HG03571 (cell line): ENCODE data around the gene SLC27A2.
"Not testable (repeated sequence)": the region's sequence is repeated elsewhere in the genome, so short reads cannot be mapped to it uniquely, and the experiment has no call there.

Experiments
- ATAC-seq: cut with Tn5 transposase; IDR thresholded peaks from one replicate; pipeline ENCODE4 v1.9.1; 2021; ENCODE audit not compliant: unreplicated experiment

Gene SLC27A2

GRCh38 chr15:50188793-50189192 is 6.8 kb downstream of the SLC27A2 start:
- ATAC-seq: not testable (repeated sequence)

DNA sequence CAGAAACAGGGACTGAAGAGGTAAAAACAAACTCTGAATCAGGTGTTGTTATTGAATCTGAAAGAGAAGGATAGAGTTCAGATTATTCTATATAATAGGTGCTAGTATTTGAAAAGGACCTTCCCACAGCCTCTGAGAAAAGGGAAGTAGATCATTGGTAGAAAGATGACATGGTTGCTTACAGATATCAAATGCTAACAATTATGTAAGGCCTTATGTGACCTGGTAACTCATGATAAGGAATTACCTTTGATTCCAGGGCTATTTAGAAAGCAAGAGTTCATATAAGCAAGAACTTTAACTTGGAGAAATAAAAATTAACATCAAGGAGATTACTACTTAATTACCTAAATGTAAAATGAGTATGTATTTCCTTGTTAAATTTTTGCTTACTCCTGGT is 7.6 kb downstream of the SLC27A2 start:
- peak; percentile 39 for ATAC-seq

DNA sequence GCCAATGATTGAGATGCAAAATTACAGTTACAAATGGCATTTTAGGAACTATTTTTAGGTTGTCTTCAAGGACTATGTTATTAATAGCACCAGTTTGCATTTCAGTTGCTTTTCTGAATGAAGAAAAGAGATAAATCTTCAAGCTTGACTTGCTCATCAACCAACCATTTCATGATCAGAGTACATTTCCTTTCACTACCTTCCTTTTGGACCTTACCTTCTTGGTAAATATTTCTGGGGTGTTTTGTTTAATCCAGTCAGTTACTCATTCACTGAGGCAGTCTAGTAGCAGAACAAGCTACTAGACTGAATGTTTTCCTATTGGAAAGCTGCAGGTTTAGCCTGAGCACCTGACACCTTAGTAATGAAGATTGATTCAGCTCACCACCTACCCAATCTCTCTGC is 8.2 kb downstream of the SLC27A2 start:
- ATAC-seq: peak; percentile 52

DNA sequence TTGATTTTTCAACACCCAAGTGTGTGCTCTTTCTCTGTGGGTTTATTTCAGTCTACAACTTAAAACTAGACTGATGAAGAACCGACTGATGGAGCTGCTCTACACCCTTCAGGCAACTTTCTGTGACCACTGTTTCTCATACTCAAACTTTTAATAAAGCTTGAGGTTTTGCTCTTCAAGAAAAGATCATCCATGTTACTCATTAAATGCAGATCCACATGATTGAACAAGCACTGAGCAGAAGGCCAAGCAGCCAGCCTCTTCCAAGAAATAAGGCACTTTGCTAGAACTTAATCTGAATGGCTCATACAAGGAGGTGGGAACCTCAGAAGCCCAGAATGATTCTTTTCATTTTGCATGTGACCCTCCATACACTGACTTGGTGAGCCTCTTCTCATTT is 8.7 kb downstream of the SLC27A2 start:
- ATAC-seq: peak; percentile 69

GRCh38 chr15:50192164-50192563 is 10.2 kb downstream of the SLC27A2 start:
- no peak for ATAC-seq

DNA sequence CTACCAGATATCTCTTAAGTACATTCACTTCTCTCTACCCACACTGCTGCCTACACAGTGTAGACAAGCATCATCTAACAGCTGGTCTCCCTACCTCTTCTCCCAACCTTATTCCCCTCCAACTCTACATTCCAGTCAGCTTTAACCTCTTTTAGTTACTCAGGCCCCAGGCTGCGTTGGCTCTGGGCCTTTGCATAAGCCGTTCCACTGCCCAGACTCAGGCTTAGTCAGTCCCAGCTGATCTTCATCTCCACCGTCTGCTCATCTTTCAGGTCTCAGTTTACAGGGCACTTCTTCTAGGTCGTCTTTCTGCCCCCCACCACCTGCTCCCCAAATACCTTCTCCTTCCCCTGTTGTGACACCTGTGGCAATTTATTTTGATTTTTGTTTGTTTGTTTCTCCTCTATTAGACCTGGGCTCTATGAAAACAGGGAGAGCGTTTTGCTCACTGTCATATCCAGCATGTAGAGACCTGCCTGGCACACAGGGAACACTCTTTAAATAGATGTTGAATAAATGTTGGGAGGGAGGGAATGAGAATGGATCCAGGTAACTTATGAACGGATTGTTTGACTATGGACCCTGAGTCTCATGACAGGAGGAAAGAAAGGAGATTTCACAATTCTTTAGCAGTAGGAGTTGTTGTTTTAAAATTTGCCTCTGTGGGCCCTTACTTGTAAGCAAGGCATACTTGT is 11.1 kb downstream of the SLC27A2 start:
- ATAC-seq: no peak

GRCh38 chr15:50202003-50202402 is 20.0 kb downstream of the SLC27A2 start:
- ATAC-seq: no peak

- no peak for ATAC-seq
Measured at GRCh38 chr15:50206020-50206419, 24.0 kb downstream of the SLC27A2 start.

DNA sequence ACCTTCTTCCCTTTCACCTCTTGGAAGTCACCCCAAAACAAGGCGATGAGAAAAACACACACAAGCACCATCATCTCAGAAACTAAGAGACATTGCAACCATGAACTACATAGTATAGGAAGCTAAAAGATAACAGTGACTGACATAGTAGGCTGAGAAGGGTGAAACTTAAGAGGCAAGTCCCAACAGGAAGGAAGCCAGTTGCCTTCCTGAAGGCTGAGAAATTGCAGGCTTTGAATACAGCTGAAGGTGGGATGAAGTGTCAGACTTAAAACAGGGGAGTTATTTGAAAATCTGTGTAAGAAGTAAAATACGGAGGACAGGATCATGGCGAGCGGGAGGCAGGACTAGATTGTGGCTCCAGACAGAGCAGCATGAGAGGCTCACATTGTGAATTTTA is 27.8 kb downstream of the SLC27A2 start:
- ATAC-seq: no peak

DNA sequence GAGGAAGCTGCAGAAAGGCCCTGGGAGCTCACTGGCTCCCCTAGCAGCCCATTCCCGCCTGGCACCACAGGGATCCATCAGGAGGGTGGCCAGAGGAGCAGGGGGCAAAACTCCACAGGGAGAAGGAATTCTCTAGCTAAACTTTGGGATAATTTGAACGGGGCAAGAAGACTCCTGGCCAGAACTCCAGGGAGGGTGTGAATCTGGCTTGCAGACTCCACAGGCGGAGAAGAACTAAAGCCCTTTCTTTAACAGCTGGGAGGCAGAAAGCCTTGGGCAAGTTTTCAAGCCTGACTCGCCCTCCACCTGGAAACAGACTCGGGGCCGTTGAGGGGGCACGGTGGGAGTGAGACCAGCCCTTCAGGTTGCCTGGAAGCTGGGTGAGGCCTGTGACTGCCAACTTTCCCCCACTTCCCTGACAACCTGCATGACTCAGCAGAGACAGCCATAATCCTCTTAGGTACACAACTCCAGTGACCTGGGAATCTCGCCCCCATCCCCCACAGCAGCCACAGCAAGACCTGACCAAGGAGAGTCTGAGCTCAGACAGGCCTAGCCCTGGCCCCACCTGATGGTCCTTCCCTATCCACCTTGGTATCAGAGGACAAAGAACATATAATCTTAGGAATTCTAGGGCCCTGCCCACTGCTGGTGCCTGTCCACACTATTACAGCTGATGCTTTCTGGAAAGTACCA is 28.6 kb downstream of the SLC27A2 start:
- ATAC-seq: no peak

DNA sequence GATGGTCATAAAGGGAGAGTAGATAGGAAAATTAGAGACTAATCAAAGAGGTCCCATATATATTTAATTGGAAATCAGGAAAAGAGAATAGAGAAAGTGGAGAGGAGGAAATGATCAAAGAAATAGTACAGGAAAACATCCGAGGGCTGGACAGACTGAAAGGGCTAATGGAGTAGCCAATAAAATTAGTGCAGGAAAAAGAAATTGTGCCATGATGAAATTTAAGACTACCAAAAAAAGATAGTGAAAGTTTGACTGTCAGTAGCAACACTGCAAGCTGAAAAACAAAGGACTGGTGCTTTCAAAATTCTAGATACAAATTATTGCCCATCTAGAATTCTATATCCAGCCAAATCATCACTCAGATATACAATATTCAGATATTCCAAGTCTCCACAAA is 36.3 kb downstream of the SLC27A2 start:
- ATAC-seq: no peak

DNA sequence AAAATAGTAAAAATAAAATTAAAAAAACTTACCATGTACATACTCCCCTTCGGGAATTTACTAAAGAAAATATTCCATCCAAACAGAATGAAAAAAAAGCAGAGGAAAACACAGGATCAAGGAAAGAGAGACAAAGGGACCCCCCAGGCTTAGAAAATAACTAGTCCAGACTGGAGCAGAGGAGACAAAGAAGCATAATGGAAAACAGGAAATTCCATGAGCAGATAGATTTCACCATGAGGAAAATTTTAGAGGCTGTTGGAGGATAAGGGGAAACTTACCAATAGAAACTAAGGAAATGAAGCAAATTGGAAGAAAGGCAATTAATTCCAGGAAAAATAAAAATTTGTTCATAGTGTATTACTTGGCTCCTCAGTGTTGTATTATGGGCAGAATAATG is 36.7 kb downstream of the SLC27A2 start:
- ATAC-seq: no peak

- ATAC-seq: no peak
Measured at GRCh38 chr15:50219820-50220219, 37.8 kb downstream of the SLC27A2 start.

DNA sequence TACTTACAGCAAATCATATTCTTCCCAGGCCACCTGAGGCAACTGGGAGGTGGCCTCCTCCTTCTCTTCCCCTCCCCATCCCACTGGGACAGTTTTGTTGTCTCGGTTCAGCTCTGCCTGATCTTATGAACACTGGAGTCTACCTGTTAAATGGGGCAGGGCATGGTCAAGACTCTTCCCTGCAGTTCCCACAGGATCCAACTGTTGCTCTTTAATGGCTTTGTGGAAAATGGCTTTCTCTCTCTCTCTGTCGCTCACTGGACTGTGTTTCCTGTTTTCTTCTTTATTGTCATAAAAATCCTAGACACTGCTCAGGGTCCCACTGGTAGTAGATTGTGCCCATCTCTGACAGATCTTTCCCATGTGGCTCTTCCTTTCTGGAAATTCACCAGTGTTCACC is 40.2 kb downstream of the SLC27A2 start:
- ATAC-seq: no peak

DNA sequence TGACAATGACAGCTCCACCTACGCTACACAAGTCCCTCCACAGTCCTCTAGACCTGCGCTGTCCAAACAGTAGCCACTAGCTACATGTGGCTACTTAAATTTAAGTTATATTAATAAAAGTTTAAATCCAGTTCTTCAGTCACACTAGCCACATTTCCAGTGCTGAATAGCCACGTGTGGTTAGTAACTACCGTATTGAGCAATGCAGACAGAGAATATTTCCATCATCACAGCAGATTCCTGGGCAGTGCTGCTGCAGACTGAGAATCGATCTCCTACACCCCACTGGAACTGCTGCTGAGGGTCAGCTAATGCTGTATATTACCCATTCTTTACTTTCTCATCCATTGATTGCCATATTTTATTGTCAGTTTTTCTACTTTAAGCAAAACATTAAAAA is 42.6 kb downstream of the SLC27A2 start:
- ATAC-seq: no peak

- no peak for ATAC-seq
Measured at GRCh38 chr15:50225057-50225456, 43.1 kb downstream of the SLC27A2 start.

- no peak for ATAC-seq
Measured at GRCh38 chr15:50225938-50226337, 43.9 kb downstream of the SLC27A2 start.

GRCh38 chr15:50227076-50227475 is 45.1 kb downstream of the SLC27A2 start:
- ATAC-seq: no peak

GRCh38 chr15:50228866-50229265 is 46.9 kb downstream of the SLC27A2 start:
- ATAC-seq: no peak

- ATAC-seq: no peak
Measured at GRCh38 chr15:50229336-50229735, 47.3 kb downstream of the SLC27A2 start.

- no peak for ATAC-seq
Measured at GRCh38 chr15:50231761-50232160, 49.8 kb downstream of the SLC27A2 start.

DNA sequence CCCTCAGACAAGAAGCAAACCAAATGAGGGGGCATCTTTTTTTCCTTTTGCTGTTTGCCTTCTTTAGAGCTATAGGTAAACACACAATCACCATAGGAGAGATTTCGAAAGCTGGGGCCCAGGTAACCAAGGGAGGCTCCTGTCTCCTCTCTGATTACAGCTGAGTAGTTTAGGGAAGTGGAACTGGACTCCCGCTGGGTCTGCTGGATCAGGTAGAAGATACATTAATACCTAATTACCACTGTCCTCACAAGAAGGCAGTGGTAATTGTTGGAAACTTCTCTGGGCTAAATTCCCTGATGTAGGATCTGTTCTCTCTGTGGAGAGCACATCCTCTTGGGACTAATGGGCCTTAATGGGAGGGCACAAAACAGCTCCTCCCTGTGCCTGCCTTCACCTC is 50.8 kb downstream of the SLC27A2 start:
- ATAC-seq: no peak
